Motor neuron (in vitro differentiated cells): ENCODE results near the gene IRF5. TPM values are rescaled to one million over a fixed set of nuclear protein-coding genes. Genes with fewer than 3 reads are reported as not detected.
"Not testable (repeated sequence)": the region's sequence is repeated elsewhere in the genome, so short reads cannot be mapped to it uniquely, and the experiment has no call there.

ENCODE experiments used
- ATAC-seq, 8 experiments: fragments of 200-7000 bp; cut with Tn5 transposase; replicated peaks in 6 of 8; 2 replicates each; pipeline ENCODE4 v1.8.0; 2021; ENCODE audit warnings: mild to moderate bottlenecking in 8 of 8, moderate library complexity in 8 of 8
- H3K27ac ChIP-seq, 2 donors: fragments of 250-450 bp; sonication (Bioruptor Pico); 2 replicates each; pipeline ENCODE4 v1.9.0; 2021; ENCODE audit warnings: antibody characterized with exemption in 2 of 2, mild to moderate bottlenecking in 2 of 2, moderate library complexity in 1 of 2
- H3K4me1 ChIP-seq, 2 donors: fragments of 250-450 bp; sonication (Bioruptor Pico); replicated peaks in 1 of 2; 2 replicates each; pipeline ENCODE4 v1.6.1; 2021; ENCODE audit warnings: antibody characterized with exemption in 2 of 2, mild to moderate bottlenecking in 2 of 2, moderate library complexity in 1 of 2
- H3K4me3 ChIP-seq, 5 donors: fragments of 250-450 bp; sonication (Bioruptor Pico); 2 replicates each; pipeline ENCODE4 v1.9.0; 2021; ENCODE audit warnings: antibody characterized with exemption in 5 of 5, mild to moderate bottlenecking in 5 of 5, moderate library complexity in 4 of 5
- WGBS, 10 experiments: fragments of 450-650 bp; shearing (Covaris generic); methylation state at CpG; one replicate each; pipeline ENCODE4 v1.0.0; 2022; 5-methylcytosine and 5-hydroxymethylcytosine counted together
- in situ Hi-C, 9 experiments: fragments of 400-800 bp; cut with MboI; loops; one replicate each; pipeline ENCODE4 v1.15.0; 2021; ENCODE audit warnings: low sequenced_read_pairs in 9 of 9, low pct_unique_long_range_greater_than_20kb in 2 of 9; ENCODE audit not compliant: unreplicated experiment in 9 of 9
- total RNA-seq, 8 experiments: library from RNA; unstranded; fragments of 300-600 nt; gene quantifications; 2 replicates each; pipeline versions ENCODE4 v1.2.3 to v1.2.4, GENCODE V29; 2022

Gene IRF5
- total RNA-seq, 8 experiments from 2014 or later, result 0.21 to 5.6 (median 0.65) TPM

- no peak overlapping the region for H3K27ac ChIP-seq
- 0 to 52% (median 11%) methylated on average over 1 to 14 of the region's 42 CpGs; no CpG with 5 or more reads in 2 of the 10 experiments for WGBS, 10 experiments
- ATAC-seq, result peak; percentile 42 to 79 (median 64)
- H3K4me1 ChIP-seq, result peaks cover 0 to 11% of the 10 kb centered on the region in 2 donors
- H3K4me3 ChIP-seq, result no peak overlapping the region
- in situ Hi-C loops, result loop anchor here in 1 of 9 experiments (25.0 kb wide), 1 partner anchor 177 kb away; no protein-coding TSS in a partner anchor
Observed at GRCh38 chr7:128909625-128910568, 27.8 kb upstream of the IRF5 start.

- peak in 3 of 8 experiments; percentile 8 to 15 (median 15) for ATAC-seq
- in situ Hi-C loops, result loop anchor here in 1 of 9 experiments (25.0 kb wide), 1 partner anchor 177 kb away; no protein-coding TSS in a partner anchor
- Histone ChIP-seq H3K4me1 (peaks cover 0 to 11% of the 10 kb centered on the region in 2 donors), H3K27ac (no peak within 1 kb of the TSS), H3K4me3 (no peak within 1 kb of the TSS)
- WGBS, 10 experiments, result 20 to 60% (median 44%) methylated on average over 1 to 5 of the region's 34 CpGs; no CpG with 5 or more reads in 7 of the 10 experiments
Observed at GRCh38 chr7:128910569-128910945, 27.2 kb upstream of the IRF5 start, which contains the start of gene KCP. TSS of gene KCP (minus strand) at chr7:128910709. CDS start at chr7:128910676, 33 bp downstream.

- peak in 6 of 8 experiments; percentile 10 to 58 (median 45) for ATAC-seq
- no peak overlapping the region for H3K27ac ChIP-seq
- in situ Hi-C loops, result loop anchor here in 1 of 9 experiments (25.0 kb wide), 1 partner anchor 176 kb away; no protein-coding TSS in a partner anchor
- 33 to 76% (median 60%) methylated on average over 1 to 2 of the region's 8 CpGs; no CpG with 5 or more reads in 7 of the 10 experiments for WGBS, 10 experiments
- H3K4me3 ChIP-seq, result no peak overlapping the region
- H3K4me1 ChIP-seq, result peaks cover 0 to 11% of the 10 kb centered on the region in 2 donors
Observed at GRCh38 chr7:128911423-128912031, 26.2 kb upstream of the IRF5 start.

- H3K4me3 ChIP-seq, result no peak overlapping the region
- 67 to 71% methylated on average over 1 to 3 of the region's 3 CpGs; no CpG with 5 or more reads in 8 of the 10 experiments for WGBS, 10 experiments
- H3K4me1 ChIP-seq, result peaks cover 0 to 11% of the 10 kb centered on the region in 2 donors
- in situ Hi-C loops, result loop anchor here in 1 of 9 experiments (25.0 kb wide), 1 partner anchor 175 kb away; no protein-coding TSS in a partner anchor
- no peak for ATAC-seq
- no peak overlapping the region for H3K27ac ChIP-seq
Observed at GRCh38 chr7:128912281-128912680, 25.4 kb upstream of the IRF5 start.

GRCh38 chr7:128912709-128913495, 24.8 kb upstream of the IRF5 start:
- H3K4me1 ChIP-seq, result peaks cover 0 to 11% of the 10 kb centered on the region in 2 donors
- H3K27ac ChIP-seq, ATAC-seq, H3K4me3 ChIP-seq: not testable (repeated sequence)
- WGBS, 10 experiments, result no CpG with 5 or more reads among the region's 20 CpGs
- in situ Hi-C loops, result loop anchor here in 1 of 9 experiments (25.0 kb wide), 1 partner anchor 174 kb away; no protein-coding TSS in a partner anchor

GRCh38 chr7:128913870-128914565, 23.7 kb upstream of the IRF5 start:
- ATAC-seq, result no peak
- in situ Hi-C loops, result loop anchor here in 1 of 9 experiments (25.0 kb wide), 1 partner anchor 173 kb away; no protein-coding TSS in a partner anchor
- no peak overlapping the region for H3K27ac ChIP-seq

GRCh38 chr7:128914566-128915151, 23.1 kb upstream of the IRF5 start:
- H3K4me3 ChIP-seq, result no peak overlapping the region
- no peak overlapping the region for H3K27ac ChIP-seq
- H3K4me1 ChIP-seq, result peaks cover 0 to 3% of the 10 kb centered on the region in 2 donors
- no peak for ATAC-seq
- WGBS, 10 experiments, result 40 to 60% methylated on average over 2 of the region's 11 CpGs; no CpG with 5 or more reads in 8 of the 10 experiments
- in situ Hi-C loops, result loop anchor here in 1 of 9 experiments (25.0 kb wide), 1 partner anchor 173 kb away; no protein-coding TSS in a partner anchor

More at GRCh38 chr7:128913870-128914565, 23.7 kb upstream of the IRF5 start:
- Histone ChIP-seq H3K4me1 (peaks cover 0 to 10% of the 10 kb centered on the region in 2 donors), H3K4me3 (no peak overlapping the region)
- 40 to 83% (median 80%) methylated on average over 1 of the region's 10 CpGs; no CpG with 5 or more reads in 7 of the 10 experiments for WGBS, 10 experiments

GRCh38 chr7:128915271-128915819, 22.4 kb upstream of the IRF5 start:
- in situ Hi-C loops, result loop anchor here in 1 of 9 experiments (25.0 kb wide), 1 partner anchor 172 kb away; no protein-coding TSS in a partner anchor
- peaks cover 0 to 1% of the 10 kb centered on the region in 2 donors for H3K4me1 ChIP-seq
- no peak overlapping the region for H3K4me3 ChIP-seq
- no peak overlapping the region for H3K27ac ChIP-seq
- WGBS, 10 experiments, result 11 to 66% (median 60%) methylated on average over 1 to 17 of the region's 34 CpGs; no CpG with 5 or more reads in 5 of the 10 experiments
- peak in 1 of 8 experiments; percentile 21 for ATAC-seq

GRCh38 chr7:128915841-128916642, 21.7 kb upstream of the IRF5 start:
- no peak for ATAC-seq
- WGBS, 10 experiments, result 48 to 97% methylated on average over 5 to 12 of the region's 69 CpGs; no CpG with 5 or more reads in 8 of the 10 experiments

GRCh38 chr7:128916643-128916915, 21.1 kb upstream of the IRF5 start:
- Histone ChIP-seq H3K4me3 (no peak overlapping the region), H3K4me1 (peaks cover 0 to 8% of the 10 kb centered on the region in 2 donors), H3K27ac (no peak overlapping the region)
- in situ Hi-C loops, result loop anchor here in 1 of 9 experiments (25.0 kb wide), 1 partner anchor 171 kb away; no protein-coding TSS in a partner anchor
- no peak for ATAC-seq
- WGBS, 10 experiments, result 67 to 100% (median 88%) methylated on average over 1 to 4 of the region's 7 CpGs; no CpG with 5 or more reads in 6 of the 10 experiments

More at GRCh38 chr7:128915841-128916642, 21.7 kb upstream of the IRF5 start:
- Histone ChIP-seq H3K4me3 (no peak overlapping the region), H3K27ac (no peak overlapping the region), H3K4me1 (peaks cover 0 to 8% of the 10 kb centered on the region in 2 donors)
- in situ Hi-C loops, result loop anchor here in 1 of 9 experiments (25.0 kb wide), 1 partner anchor 171 kb away; no protein-coding TSS in a partner anchor
